Effector memory CD4-positive, alpha-beta T cell (primary cell): ENCODE measurements around the gene RSU1.

Experiments used
- DNase-seq, 3 donors: peaks; one replicate each; pipeline ENCODE4 v3.0.0-alpha.2; 2020
- H3K27ac ChIP-seq: 2 replicates; pipeline ENCODE4 v1.7.0; 2013; ENCODE audit warnings: mild to moderate bottlenecking, low read length, moderate library complexity; ENCODE audit not compliant: insufficient read depth, poor library complexity, severe bottlenecking
- H3K27me3 ChIP-seq: replicated peaks from 2 replicates; pipeline ENCODE4 v1.7.0; 2013; ENCODE audit warnings: mild to moderate bottlenecking, low read length; ENCODE audit not compliant: insufficient read depth, control insufficient read depth, poor library complexity, severe bottlenecking
- H3K36me3 ChIP-seq: 2 replicates; pipeline ENCODE4 v1.7.0; 2013; ENCODE audit warnings: mild to moderate bottlenecking, low read length, moderate library complexity; ENCODE audit not compliant: control insufficient read depth, insufficient read depth
- H3K4me1 ChIP-seq: 2 replicates; pipeline ENCODE4 v1.7.0; 2013; ENCODE audit warnings: low read length, mild to moderate bottlenecking; ENCODE audit not compliant: control insufficient read depth, insufficient read depth, poor library complexity, severe bottlenecking
- H3K4me3 ChIP-seq: 2 replicates; pipeline ENCODE4 v1.7.0; 2013; ENCODE audit warnings: low read length, low read depth, mild to moderate bottlenecking; ENCODE audit not compliant: insufficient read depth, poor library complexity, severe bottlenecking
- H3K9me3 ChIP-seq: 2 replicates; pipeline ENCODE4 v1.7.0; 2013; ENCODE audit warnings: mild to moderate bottlenecking, low read length, moderate library complexity; ENCODE audit not compliant: control insufficient read depth

RSU1 gene

DNA sequence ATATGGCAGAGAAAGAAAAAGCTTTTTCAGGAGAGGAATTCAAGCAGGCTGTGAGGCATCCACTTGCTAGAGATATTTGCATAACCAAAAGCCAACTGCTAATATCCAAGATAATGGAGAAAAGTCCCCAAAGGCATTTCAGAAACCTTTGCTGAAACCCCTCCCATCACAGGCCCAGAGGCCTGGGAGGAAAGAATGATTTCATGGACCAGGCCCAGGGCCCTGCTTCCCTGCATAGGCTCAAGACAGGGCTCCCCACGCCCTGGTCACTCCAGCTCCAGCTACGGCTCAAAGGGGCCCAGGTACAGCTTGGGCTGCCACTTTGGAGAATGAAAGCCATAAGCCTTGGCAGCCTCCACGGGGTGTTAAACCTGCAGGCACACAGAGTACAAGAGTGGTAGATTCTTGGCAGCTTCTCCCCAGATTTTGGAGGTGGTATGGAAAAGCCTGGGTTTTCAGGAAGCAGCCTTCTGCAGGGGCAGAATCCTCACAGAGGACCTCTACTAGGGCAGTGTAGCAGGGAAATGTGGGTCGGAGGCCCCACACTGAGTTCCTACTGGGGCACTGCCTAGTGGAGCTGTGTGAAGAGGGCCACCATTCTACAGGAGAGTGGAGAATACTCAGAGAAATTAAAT, 5.6 kb upstream of the RSU1 start:
- no peak for DNase-seq
- no peak overlapping the region for H3K27ac ChIP-seq

DNA sequence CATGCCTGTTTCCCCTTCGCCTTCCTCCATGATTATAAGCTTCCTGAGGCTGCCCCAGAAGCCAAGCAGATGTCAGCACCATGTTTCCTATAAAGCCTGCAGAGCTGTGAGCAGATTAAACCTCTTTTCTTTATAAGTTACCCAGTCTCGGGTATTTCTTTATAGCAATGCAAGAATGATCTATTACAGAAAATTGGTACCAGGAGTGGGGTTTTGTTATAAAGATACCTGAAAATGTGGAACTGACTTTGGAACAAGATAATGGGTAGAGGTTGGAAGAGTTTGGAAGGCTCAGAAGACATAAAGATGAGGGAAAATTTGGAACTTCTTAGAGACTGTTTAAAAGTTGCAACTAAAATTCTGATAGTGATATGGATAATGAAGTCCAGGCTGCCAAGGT, 4.8 kb upstream of the RSU1 start:
- H3K9me3 ChIP-seq: peaks cover 3% of the 10 kb centered on the region
- no peak for DNase-seq
- no peaks in the 10 kb centered on the region for H3K27me3 ChIP-seq
- no peak overlapping the region for H3K27ac ChIP-seq
- H3K4me1 ChIP-seq: peaks cover under 1% of the 10 kb centered on the region
- H3K4me3 ChIP-seq: no peak overlapping the region
- no peaks in the 10 kb centered on the region for H3K36me3 ChIP-seq

More for the DNA sequence above, 5.6 kb upstream of the RSU1 start:
- H3K36me3 ChIP-seq: no peaks in the 10 kb centered on the region
- peaks cover 3% of the 10 kb centered on the region for H3K9me3 ChIP-seq
- H3K4me3 ChIP-seq: no peak overlapping the region
- H3K27me3 ChIP-seq: no peaks in the 10 kb centered on the region
- H3K4me1 ChIP-seq: no peaks in the 10 kb centered on the region

GRCh38 chr10:16820421-16820820, 3.2 kb upstream of the RSU1 start:
- Histone ChIP-seq H3K36me3 (no peaks in the 10 kb centered on the region), H3K9me3 (peaks cover 3% of the 10 kb centered on the region), H3K4me3 (no peak overlapping the region), H3K27me3 (no peaks in the 10 kb centered on the region), H3K27ac (no peak overlapping the region), H3K4me1 (peaks cover 11% of the 10 kb centered on the region)
- no peak for DNase-seq

DNA sequence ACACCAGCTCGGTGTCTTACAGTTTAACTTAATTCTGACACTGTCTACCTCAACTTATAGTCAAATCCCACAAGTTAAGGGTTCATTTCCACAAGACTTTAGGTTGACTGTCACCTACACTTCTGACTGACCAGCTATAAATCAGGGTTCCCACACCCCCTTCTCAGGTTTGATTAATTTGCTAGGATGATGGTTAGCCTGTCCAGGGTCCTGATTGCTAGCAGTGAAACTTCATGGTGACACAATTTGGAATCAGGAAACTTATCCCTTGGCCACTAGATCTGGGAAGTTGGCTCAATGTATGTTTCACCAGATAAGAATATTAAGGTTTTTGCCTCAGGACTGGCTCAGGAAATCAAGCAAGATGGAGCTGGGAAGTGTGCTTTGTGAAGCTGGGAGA, 2.8 kb upstream of the RSU1 start:
- no peaks in the 10 kb centered on the region for H3K36me3 ChIP-seq
- H3K4me3 ChIP-seq: no peak overlapping the region
- H3K27me3 ChIP-seq: no peaks in the 10 kb centered on the region
- H3K9me3 ChIP-seq: peaks cover 3% of the 10 kb centered on the region
- H3K27ac ChIP-seq: no peak overlapping the region
- DNase-seq: no peak
- peaks cover 11% of the 10 kb centered on the region for H3K4me1 ChIP-seq

DNA sequence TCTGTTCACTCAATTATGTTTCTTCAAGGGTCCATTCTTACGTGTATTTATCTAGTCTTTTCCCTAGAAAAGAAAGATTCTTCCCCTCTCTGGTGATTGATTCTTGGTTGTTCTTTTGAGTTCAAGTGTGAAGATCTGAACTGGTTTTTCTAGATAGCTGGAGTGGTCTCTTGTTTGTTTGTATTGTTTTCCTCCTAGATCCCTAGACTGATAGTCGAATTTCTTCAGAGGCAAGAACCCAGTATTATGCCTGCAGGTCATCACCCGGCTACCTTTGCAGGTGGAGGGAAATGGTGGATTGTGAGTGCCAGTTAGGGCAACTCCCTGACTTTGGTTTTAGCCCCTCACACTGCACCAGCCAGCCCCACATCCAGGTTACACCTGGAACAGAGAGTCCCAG, 2.2 kb upstream of the RSU1 start:
- Histone ChIP-seq H3K4me1 (peaks cover 11% of the 10 kb centered on the region), H3K36me3 (no peaks in the 10 kb centered on the region), H3K27ac (no peak overlapping the region), H3K4me3 (no peak overlapping the region), H3K27me3 (no peaks in the 10 kb centered on the region), H3K9me3 (peaks cover 3% of the 10 kb centered on the region)
- DNase-seq: no peak

DNA sequence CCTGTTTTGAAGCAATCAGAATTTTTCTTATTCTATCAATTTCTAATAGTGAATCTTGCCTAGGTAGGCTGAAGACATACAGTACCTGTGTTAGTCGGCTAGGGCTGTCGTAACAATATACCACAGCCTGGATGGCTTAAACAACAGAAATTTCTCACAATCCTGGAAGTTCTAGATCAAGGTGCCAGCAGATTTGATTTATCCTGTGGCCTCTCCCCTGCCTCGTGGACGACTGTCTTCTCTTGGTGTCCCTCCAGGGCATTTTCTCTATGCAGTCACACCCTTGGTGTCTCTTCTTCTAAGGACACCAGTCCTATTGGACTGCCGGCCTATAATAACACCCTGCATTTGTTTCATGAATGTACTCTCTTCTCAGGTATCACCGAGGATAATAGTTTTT, 1.8 kb upstream of the RSU1 start:
- DNase-seq: no peak
- H3K27ac ChIP-seq: no peak overlapping the region
- H3K36me3 ChIP-seq: no peaks in the 10 kb centered on the region
- H3K9me3 ChIP-seq: peaks cover 3% of the 10 kb centered on the region
- H3K27me3 ChIP-seq: no peaks in the 10 kb centered on the region
- peaks cover 11% of the 10 kb centered on the region for H3K4me1 ChIP-seq
- H3K4me3 ChIP-seq: no peak overlapping the region

- Histone ChIP-seq H3K27ac (peak overlapping the region; percentile 76), H3K27me3 (no peaks in the 10 kb centered on the region), H3K36me3 (no peaks in the 10 kb centered on the region), H3K4me1 (peaks cover 11% of the 10 kb centered on the region), H3K4me3 (peak overlapping the region; percentile 76), H3K9me3 (no peaks in the 10 kb centered on the region)
- no peak for DNase-seq
These were observed 447 bp downstream of the RSU1 start for GRCh38 chr10:16816830-16817124.

DNA sequence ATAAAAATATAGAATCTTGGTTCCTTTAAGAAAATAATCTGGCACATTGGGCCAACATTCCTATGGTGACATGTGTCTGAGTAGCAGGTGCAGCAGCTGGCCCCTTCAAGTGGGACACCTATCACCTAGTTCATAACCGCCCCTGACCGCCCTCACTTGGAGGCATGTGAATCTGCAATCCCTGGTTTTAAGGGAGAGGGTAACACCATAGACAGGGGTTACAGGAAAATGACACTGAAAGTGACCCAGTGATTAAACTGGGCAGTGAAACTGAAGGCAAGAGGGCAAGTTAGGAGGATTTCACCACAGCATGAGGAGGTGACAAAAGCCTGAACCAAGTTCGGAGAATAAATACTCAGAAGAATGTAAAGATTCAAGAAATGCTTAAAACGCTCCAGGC, 1.1 kb downstream of the RSU1 start:
- peaks cover 11% of the 10 kb centered on the region for H3K4me1 ChIP-seq
- no peaks in the 10 kb centered on the region for H3K9me3 ChIP-seq
- DNase-seq: no peak
- H3K27ac ChIP-seq: no peak overlapping the region
- H3K4me3 ChIP-seq: no peak overlapping the region
- no peaks in the 10 kb centered on the region for H3K36me3 ChIP-seq
- H3K27me3 ChIP-seq: no peaks in the 10 kb centered on the region

- Histone ChIP-seq H3K27me3 (no peaks in the 10 kb centered on the region), H3K4me3 (no peak overlapping the region), H3K36me3 (no peaks in the 10 kb centered on the region), H3K27ac (no peak overlapping the region), H3K9me3 (no peaks in the 10 kb centered on the region), H3K4me1 (peaks cover 11% of the 10 kb centered on the region)
- no peak for DNase-seq
These were observed 3.2 kb downstream of the RSU1 start for GRCh38 chr10:16814012-16814411.

DNA sequence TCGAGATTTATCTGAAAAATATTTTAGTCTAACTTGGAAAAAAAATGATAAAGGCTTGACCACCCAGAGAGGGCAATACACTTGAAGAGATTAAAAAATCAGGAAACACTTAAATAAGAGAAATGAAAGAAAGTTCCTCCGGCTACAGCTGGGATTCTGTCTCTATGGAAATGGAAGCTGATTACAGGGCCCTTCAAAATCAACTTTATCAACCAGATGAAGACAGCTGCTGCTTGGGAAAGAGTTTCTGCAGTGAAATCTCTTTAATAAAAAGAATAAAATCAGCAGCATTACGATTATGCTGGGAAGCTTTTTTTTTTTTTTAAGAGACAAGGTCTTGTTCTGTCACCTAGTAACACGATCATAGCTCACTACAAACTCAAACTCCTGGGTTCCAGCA, 4.5 kb downstream of the RSU1 start:
- no peaks in the 10 kb centered on the region for H3K27me3 ChIP-seq
- no peak for DNase-seq
- H3K4me1 ChIP-seq: peaks cover 11% of the 10 kb centered on the region
- H3K27ac ChIP-seq: no peak overlapping the region
- no peaks in the 10 kb centered on the region for H3K9me3 ChIP-seq
- no peaks in the 10 kb centered on the region for H3K36me3 ChIP-seq
- H3K4me3 ChIP-seq: no peak overlapping the region

DNA sequence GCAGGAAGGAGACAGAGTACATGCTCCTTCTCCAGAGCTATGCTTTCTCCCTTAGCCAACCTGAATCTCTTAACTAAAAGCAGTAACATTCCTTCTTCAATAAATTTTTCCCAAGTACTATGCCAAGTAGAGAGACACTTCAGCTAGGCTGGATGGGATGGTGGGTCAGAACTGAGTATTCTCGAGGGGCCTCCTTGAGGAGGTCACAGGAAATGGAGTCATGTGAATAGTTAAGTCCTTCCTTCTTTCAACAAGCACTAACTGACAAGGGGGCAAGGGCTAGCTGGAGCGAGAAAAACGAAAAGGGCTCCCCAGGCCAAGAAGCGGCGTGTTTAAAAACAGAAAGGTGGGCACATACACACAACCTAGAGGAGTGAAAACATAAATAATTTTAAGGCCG, 5.5 kb downstream of the RSU1 start:
- peaks cover 9% of the 10 kb centered on the region for H3K4me1 ChIP-seq
- H3K27me3 ChIP-seq: no peaks in the 10 kb centered on the region
- no peak for DNase-seq
- H3K27ac ChIP-seq: no peak overlapping the region
- no peaks in the 10 kb centered on the region for H3K9me3 ChIP-seq
- H3K36me3 ChIP-seq: no peaks in the 10 kb centered on the region
- no peak overlapping the region for H3K4me3 ChIP-seq
